ENCODE results near the gene TKTL1.
"Not testable (repeated sequence)": the region's sequence is repeated elsewhere in the genome, so short reads cannot be mapped to it uniquely, and the experiment has no call there.

The TKTL1 gene

DNA sequence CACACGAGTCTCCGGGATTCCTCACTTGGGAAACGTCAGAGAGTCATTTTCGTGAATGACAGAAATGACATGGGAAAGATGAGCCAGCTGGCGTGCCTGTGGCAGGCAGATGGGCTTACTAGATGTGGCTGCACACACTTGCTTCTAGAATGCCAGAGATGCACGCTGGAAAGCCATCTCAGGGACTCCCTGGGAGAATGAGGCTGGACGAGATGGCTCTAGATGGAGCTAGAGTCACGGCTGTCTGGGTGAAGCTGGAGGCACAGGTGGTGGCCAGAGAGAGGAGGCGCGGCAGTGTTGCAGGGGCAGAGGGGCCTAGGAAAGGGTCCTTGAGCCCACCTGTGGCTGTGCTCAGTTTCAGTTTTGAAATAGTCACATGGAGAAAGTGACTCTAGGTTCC is 26.0 kb downstream of the TKTL1 start:
- Mint-ChIP-seq H3K27me3 (ENCODE audit: low read depth) (peaks cover 5% of the 10 kb centered on the region), H3K27ac (no peak overlapping the region), H3K9me3 (no peaks in the 10 kb centered on the region), H3K36me3 (ENCODE audit: low read depth) (no peaks in the 10 kb centered on the region), H3K4me3 (no peak overlapping the region), H3K4me1 (ENCODE audit: low read depth) (peaks cover 26% of the 10 kb centered on the region)

DNA sequence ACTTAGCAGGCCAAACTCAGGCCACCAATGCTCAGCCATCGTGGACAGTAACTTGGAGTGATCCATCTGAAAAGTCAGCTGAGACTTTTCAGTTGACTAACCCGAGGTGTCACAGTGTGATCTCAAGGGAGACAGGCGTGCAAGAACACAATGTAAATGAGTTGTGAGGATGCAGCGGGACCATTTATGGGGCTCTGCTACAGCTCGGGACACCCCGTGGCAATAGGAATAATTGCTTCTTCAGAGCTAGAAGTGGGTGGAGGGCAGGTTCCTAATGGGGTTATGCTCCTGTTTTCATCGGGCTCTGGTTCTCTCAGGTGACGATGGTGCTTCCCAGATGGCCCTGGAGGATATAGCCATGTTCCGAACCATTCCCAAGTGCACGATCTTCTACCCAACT is 27.3 kb downstream of the TKTL1 start:
- no peaks in the 10 kb centered on the region for H3K36me3 Mint-ChIP-seq (ENCODE audit: low read depth)
- no peaks in the 10 kb centered on the region for H3K9me3 Mint-ChIP-seq
- peaks cover 5% of the 10 kb centered on the region for H3K27me3 Mint-ChIP-seq (ENCODE audit: low read depth)
- no peak overlapping the region for H3K27ac Mint-ChIP-seq
- peaks cover 34% of the 10 kb centered on the region for H3K4me1 Mint-ChIP-seq (ENCODE audit: low read depth)
- no peak overlapping the region for H3K4me3 Mint-ChIP-seq

DNA sequence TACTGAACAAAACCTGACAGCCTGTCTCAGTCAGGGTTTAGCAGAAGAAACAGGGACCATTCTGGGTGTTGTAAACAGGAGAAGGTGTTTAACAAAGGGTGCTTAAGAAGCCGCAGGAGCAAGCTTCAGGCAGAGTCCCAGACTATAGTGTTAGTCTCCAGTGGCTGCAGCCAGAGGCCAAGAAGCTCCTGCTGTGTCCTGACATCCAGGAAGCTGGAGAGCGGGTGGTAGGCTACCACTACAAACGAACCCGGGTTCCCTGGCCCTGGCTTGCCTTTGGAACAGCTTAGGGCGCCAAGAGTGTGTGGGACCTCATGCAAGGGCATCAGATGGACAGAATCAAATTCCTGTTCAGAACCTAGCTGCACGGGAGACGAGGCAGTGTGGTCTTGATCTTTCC is 27.9 kb downstream of the TKTL1 start:
- no peak overlapping the region for H3K4me3 Mint-ChIP-seq
- peaks cover 34% of the 10 kb centered on the region for H3K4me1 Mint-ChIP-seq (ENCODE audit: low read depth)
- H3K27me3 Mint-ChIP-seq (ENCODE audit: low read depth) = peaks cover 5% of the 10 kb centered on the region
- H3K36me3 Mint-ChIP-seq (ENCODE audit: low read depth) = no peaks in the 10 kb centered on the region
- no peaks in the 10 kb centered on the region for H3K9me3 Mint-ChIP-seq
- no peak overlapping the region for H3K27ac Mint-ChIP-seq

GRCh38 chrX:154325541-154325940 is 29.9 kb downstream of the TKTL1 start:
- H3K36me3 Mint-ChIP-seq (ENCODE audit: low read depth) = no peaks in the 10 kb centered on the region
- no peak overlapping the region for H3K4me3 Mint-ChIP-seq
- no peaks in the 10 kb centered on the region for H3K27me3 Mint-ChIP-seq (ENCODE audit: low read depth)
- H3K9me3 Mint-ChIP-seq = no peaks in the 10 kb centered on the region
- H3K27ac Mint-ChIP-seq = no peak overlapping the region
- H3K4me1 Mint-ChIP-seq (ENCODE audit: low read depth) = peaks cover 29% of the 10 kb centered on the region

- no peaks in the 10 kb centered on the region for H3K27me3 Mint-ChIP-seq (ENCODE audit: low read depth)
- H3K9me3 Mint-ChIP-seq = no peaks in the 10 kb centered on the region
- peak overlapping the region; percentile 63 for H3K27ac Mint-ChIP-seq
- H3K4me1 Mint-ChIP-seq (ENCODE audit: low read depth) = peaks cover 22% of the 10 kb centered on the region
- H3K36me3 Mint-ChIP-seq (ENCODE audit: low read depth) = no peaks in the 10 kb centered on the region
- peak overlapping the region; percentile 50 for H3K4me3 Mint-ChIP-seq
Observed at GRCh38 chrX:154327038-154327820, 31.6 kb downstream of the TKTL1 start.

DNA sequence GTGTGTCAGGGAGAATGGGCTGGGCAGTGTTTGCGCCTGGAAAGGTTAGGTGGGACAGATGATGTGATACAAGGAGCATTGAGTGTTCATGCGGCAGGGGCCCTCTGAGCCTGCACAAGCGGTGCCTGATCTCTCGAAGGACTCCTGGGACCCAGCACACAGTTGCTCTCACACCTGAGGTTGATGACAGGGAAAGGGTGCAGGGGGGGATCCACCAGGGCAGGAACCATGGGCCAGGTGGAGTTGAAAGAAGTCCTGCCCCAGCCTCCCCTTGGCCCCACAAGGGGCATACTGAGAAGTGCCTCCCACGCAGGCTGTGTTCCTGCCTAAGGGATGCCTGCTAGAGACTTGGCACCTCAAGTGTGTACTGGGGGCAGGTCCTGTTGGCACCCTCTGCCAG is 33.1 kb downstream of the TKTL1 start:
- Mint-ChIP-seq H3K27me3 (ENCODE audit: low read depth) (no peaks in the 10 kb centered on the region), H3K9me3 (no peaks in the 10 kb centered on the region), H3K36me3 (ENCODE audit: low read depth) (no peaks in the 10 kb centered on the region), H3K4me3 (no peak overlapping the region), H3K27ac (no peak overlapping the region), H3K4me1 (ENCODE audit: low read depth) (peaks cover 24% of the 10 kb centered on the region)

DNA sequence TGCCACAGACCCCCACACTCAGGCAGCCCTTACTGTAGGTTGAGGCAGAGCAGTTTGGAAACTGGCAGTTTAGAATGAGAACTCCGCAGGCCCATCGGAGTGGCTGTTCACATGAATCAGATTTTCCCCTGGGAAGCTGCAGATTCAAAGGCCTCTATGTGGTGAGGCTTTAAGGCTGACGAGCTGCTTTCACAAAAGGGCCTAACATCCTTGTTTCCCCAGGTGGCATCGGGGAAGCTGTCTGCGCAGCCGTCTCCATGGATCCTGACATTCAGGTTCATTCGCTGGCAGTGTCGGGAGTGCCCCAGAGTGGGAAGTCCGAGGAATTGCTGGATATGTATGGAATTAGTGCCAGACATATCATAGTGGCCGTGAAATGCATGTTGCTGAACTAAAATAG is 33.7 kb downstream of the TKTL1 start:
- Mint-ChIP-seq H3K27ac (no peak overlapping the region), H3K4me1 (ENCODE audit: low read depth) (peaks cover 30% of the 10 kb centered on the region), H3K4me3 (no peak overlapping the region)

GRCh38 chrX:154332561-154332960 is 37.0 kb downstream of the TKTL1 start:
- Mint-ChIP-seq H3K4me3 (no peak overlapping the region), H3K4me1 (ENCODE audit: low read depth) (peaks cover 16% of the 10 kb centered on the region), H3K9me3 (no peaks in the 10 kb centered on the region)

More for the DNA sequence above, 33.7 kb downstream of the TKTL1 start:
- Mint-ChIP-seq H3K9me3 (no peaks in the 10 kb centered on the region), H3K27me3 (ENCODE audit: low read depth) (no peaks in the 10 kb centered on the region), H3K36me3 (ENCODE audit: low read depth) (no peaks in the 10 kb centered on the region)

GRCh38 chrX:154333116-154333515 is 37.5 kb downstream of the TKTL1 start:
- no peaks in the 10 kb centered on the region for H3K9me3 Mint-ChIP-seq
- no peaks in the 10 kb centered on the region for H3K36me3 Mint-ChIP-seq (ENCODE audit: low read depth)
- H3K4me1 Mint-ChIP-seq (ENCODE audit: low read depth) = peaks cover 12% of the 10 kb centered on the region
- no peak overlapping the region for H3K27ac Mint-ChIP-seq
- H3K27me3 Mint-ChIP-seq (ENCODE audit: low read depth) = no peaks in the 10 kb centered on the region
- no peak overlapping the region for H3K4me3 Mint-ChIP-seq

More at GRCh38 chrX:154332561-154332960, 37.0 kb downstream of the TKTL1 start:
- H3K36me3 Mint-ChIP-seq (ENCODE audit: low read depth) = no peaks in the 10 kb centered on the region
- no peaks in the 10 kb centered on the region for H3K27me3 Mint-ChIP-seq (ENCODE audit: low read depth)
- no peak overlapping the region for H3K27ac Mint-ChIP-seq

- Mint-ChIP-seq H3K36me3 (ENCODE audit: low read depth) (no peaks in the 10 kb centered on the region), H3K9me3 (no peaks in the 10 kb centered on the region), H3K27ac (peak overlapping the region; percentile 78), H3K4me3 (no peak overlapping the region), H3K27me3 (ENCODE audit: low read depth) (no peaks in the 10 kb centered on the region), H3K4me1 (ENCODE audit: low read depth) (peaks cover 12% of the 10 kb centered on the region)
Observed at GRCh38 chrX:154333837-154334271, 38.3 kb downstream of the TKTL1 start.

DNA sequence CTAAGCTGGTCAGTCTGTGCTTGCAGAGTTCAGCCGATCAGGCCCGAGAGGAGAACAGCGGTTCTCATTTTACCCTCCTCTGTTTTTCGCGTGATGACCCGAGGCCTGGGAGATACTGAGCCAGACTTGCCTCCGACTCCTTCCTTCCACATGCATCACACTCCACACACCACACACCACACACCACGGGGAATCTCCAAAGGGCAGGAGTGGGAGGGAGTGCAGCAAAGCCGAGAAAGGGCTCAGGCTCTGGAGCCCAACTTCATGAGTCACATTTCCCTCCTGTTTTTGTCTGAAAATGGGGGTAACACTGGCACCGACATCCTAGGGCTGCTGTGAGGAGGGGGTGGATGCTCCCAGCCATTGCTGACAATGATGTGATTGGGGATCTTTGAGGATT is 38.9 kb downstream of the TKTL1 start:
- Mint-ChIP-seq H3K9me3 (no peaks in the 10 kb centered on the region), H3K36me3 (ENCODE audit: low read depth) (no peaks in the 10 kb centered on the region), H3K27me3 (ENCODE audit: low read depth) (no peaks in the 10 kb centered on the region), H3K4me1 (ENCODE audit: low read depth) (peaks cover 12% of the 10 kb centered on the region), H3K27ac (peak overlapping the region; percentile 78), H3K4me3 (no peak overlapping the region)

DNA sequence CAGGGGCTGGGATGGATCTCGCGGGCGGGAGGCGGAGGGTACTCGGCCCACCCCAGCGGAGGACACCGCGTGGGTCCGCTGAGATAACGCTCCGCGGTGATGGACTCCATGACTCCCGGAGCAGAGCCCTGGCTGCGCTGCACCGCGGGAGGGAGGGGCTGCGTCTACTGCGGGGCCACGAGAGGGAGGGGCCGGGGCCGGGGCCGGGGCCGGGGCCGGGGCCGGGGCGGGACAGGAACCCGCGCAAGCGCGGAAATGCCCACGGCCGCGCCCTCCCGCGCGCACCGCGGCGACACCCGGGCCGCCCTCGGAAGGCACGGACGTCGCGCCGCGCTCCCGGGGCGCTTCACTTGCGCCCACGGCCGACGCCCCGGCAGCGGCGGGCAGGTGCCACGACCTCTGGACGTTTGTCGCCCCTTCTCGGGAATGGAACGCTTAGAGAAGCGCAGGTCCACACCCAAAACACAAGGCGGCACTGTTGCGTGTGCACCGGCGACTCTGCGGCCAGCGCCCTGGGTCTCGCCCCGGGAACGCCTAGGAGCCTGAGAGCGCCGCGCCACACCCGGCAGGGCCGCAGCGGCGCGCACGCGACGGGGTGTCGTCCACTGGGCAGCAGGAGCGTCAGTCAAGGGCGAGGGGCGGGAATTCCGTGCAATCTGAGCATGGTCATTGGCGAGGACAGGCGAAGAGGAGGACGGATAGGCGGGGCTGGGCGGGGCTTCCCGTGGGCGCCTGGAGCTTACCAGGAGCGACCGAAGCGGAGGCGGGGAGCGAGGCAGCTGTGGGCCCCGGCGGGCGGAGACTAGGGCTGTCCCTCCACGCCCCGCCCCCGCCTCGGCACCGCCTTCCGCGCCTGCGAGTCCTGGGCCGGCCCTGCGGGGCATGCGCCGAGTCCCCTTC is 46.1 kb downstream of the TKTL1 start:
- H3K9me3 Mint-ChIP-seq; H3K4me3 Mint-ChIP-seq; H3K36me3 Mint-ChIP-seq (ENCODE audit: low read depth); H3K27me3 Mint-ChIP-seq (ENCODE audit: low read depth); H3K27ac Mint-ChIP-seq; H3K4me1 Mint-ChIP-seq (ENCODE audit: low read depth): not testable (repeated sequence)

GRCh38 chrX:154343063-154343462 is 47.5 kb downstream of the TKTL1 start:
- not testable (repeated sequence) for H3K36me3 Mint-ChIP-seq (ENCODE audit: low read depth); H3K9me3 Mint-ChIP-seq; H3K4me3 Mint-ChIP-seq; H3K27me3 Mint-ChIP-seq (ENCODE audit: low read depth); H3K4me1 Mint-ChIP-seq (ENCODE audit: low read depth); H3K27ac Mint-ChIP-seq

DNA sequence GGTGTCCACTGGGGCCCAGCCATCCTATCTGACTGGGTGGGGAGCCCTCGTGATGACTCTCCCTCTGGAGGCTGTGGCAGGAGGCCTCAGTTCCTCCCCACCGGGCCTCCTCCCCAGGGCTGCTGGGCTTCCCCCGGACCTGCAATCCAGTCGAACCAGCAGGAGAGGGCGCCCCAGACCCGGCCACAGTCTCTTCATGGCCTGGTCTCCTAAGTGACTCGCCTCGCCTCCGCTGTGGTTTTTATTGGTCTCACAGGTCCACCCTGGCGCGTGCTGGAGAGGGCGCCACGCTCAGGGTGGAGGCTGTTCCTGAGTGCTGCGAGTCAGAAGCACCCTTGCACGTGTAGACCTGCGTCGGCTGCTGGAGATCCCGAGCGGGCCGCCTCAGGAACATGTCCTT is 48.0 kb downstream of the TKTL1 start:
- H3K4me3 Mint-ChIP-seq; H3K27me3 Mint-ChIP-seq (ENCODE audit: low read depth); H3K4me1 Mint-ChIP-seq (ENCODE audit: low read depth); H3K9me3 Mint-ChIP-seq; H3K27ac Mint-ChIP-seq; H3K36me3 Mint-ChIP-seq (ENCODE audit: low read depth): not testable (repeated sequence)

DNA sequence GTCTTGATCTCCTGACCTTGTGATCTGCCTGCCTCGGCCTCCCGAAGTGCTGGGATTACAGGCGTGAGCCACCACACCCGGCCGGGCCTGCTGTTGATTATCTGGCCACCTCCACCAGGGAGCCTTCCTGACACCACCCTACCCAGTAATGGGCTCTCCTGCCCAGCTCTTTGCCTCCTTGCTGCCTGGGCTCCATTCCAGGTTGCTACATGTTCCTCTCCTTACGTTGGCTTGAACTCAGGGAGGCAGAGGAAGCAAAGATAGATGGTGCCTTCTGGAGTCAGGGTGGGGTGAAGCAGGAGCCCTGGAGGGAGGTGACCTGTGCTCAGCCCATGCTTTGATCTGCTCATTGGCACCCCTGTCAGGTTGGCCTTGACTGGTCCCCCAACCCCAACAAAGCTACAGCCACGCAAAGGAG is 52.5 kb downstream of the TKTL1 start:
- Mint-ChIP-seq H3K9me3 (no peaks in the 10 kb centered on the region), H3K27ac (peak overlapping the region; percentile 49), H3K27me3 (ENCODE audit: low read depth) (no peaks in the 10 kb centered on the region), H3K36me3 (ENCODE audit: low read depth) (peaks cover 17% of the 10 kb centered on the region), H3K4me1 (ENCODE audit: low read depth) (peaks cover 11% of the 10 kb centered on the region), H3K4me3 (no peak overlapping the region)

Data from T-helper 1 cell treated with Interleukin-12 subunit alpha and Interleukin-12 subunit beta and Interleukin-4 antibody, amounts not matched to agents 30 μg/mL and 1 μg/mL, for 36 hours (primary cell).